Activated T-cell treated with anti-CD3 and anti-CD28 coated beads for 24 hours (primary cell): ENCODE results near the gene GAS5.
"Not testable (repeated sequence)": the region's sequence is repeated elsewhere in the genome, so short reads cannot be mapped to it uniquely, and the experiment has no call there.

Experiments used
- DNase-seq: peaks from one replicate; pipeline ENCODE4 v3.0.0-alpha.2; 2020; ENCODE audit warnings: low read depth

The GAS5 gene

GRCh38 chr1:173869021-173869359 lies 1.2 kb upstream of the GAS5 start:
- DNase-seq, result no peak

- peak; percentile 90 for DNase-seq
Observed at GRCh38 chr1:173868266-173869020, 654 bp upstream of the GAS5 start, which contains the start of gene ZBTB37. Gene ZBTB37 (plus strand): TSS chr1:173868380. CDS start chr1:173870226, 1,846 bp downstream.

GRCh38 chr1:173867141-173867752 lies 542 bp downstream of the GAS5 start:
- DNase-seq, result peak; percentile 26

GRCh38 chr1:173866413-173867115 lies 1.2 kb downstream of the GAS5 start:
- DNase-seq, result no peak

- DNase-seq, result no peak
Observed at GRCh38 chr1:173865468-173866164, 2.2 kb downstream of the GAS5 start.

- no peak for DNase-seq
Observed at GRCh38 chr1:173864179-173864867, 3.5 kb downstream of the GAS5 start.

GRCh38 chr1:173863224-173864161 lies 4.3 kb downstream of the GAS5 start:
- no peak for DNase-seq

- DNase-seq, result no peak
Observed at GRCh38 chr1:173862769-173863223, 5.0 kb downstream of the GAS5 start.

- DNase-seq, result peak; percentile 27
Observed at GRCh38 chr1:173862146-173862768, 5.5 kb downstream of the GAS5 start.

- DNase-seq, result no peak
Observed at GRCh38 chr1:173861731-173862145, 6.1 kb downstream of the GAS5 start.

- DNase-seq, result no peak
Observed at GRCh38 chr1:173860065-173860464, 7.7 kb downstream of the GAS5 start.

- DNase-seq, result not testable (repeated sequence)
Observed at GRCh38 chr1:173859547-173859946, 8.2 kb downstream of the GAS5 start.

- DNase-seq, result no peak
Observed at GRCh38 chr1:173857363-173857917, 10.3 kb downstream of the GAS5 start.

GRCh38 chr1:173856903-173857302 lies 10.9 kb downstream of the GAS5 start:
- no peak for DNase-seq

- no peak for DNase-seq
Observed at GRCh38 chr1:173856014-173856413, 11.8 kb downstream of the GAS5 start.

GRCh38 chr1:173853074-173853473 lies 14.7 kb downstream of the GAS5 start:
- DNase-seq, result no peak

- DNase-seq, result no peak
Observed at GRCh38 chr1:173852105-173852504, 15.7 kb downstream of the GAS5 start.

- no peak for DNase-seq
Observed at GRCh38 chr1:173832748-173833147, 35.0 kb downstream of the GAS5 start.

GRCh38 chr1:173827611-173828010 lies 40.2 kb downstream of the GAS5 start:
- no peak for DNase-seq
